Measurements from ENCODE around the gene GPD1L. TPM values are rescaled to one million over a fixed set of nuclear protein-coding genes. Genes with fewer than 3 reads are reported as not detected.

Gene GPD1L
- total and polyA plus RNA-seq, 4 experiments from 2014 or later, result 20.6 to 32.5 (median 23.5) TPM

- intact Hi-C loops (cut with micrococcal nuclease), result no loop called here
- Mint-ChIP-seq H3K4me3 (no peak overlapping the region), H3K9me3 (no peaks in the 10 kb centered on the region), H3K27ac (no peak overlapping the region), H3K36me3 (no peaks in the 10 kb centered on the region), H3K27me3 (peaks cover 3 to 11% of the 10 kb centered on the region in 2 donors), H3K4me1 (no peaks in the 10 kb centered on the region)
- CTCF ChIA-PET (ENCODE audit: partially characterized antibody), result no interaction called here
- no peak overlapping the region for H3K27ac ChIP-seq (ENCODE audit: low read depth, low read length)
- H3K27me3 ChIP-seq (ENCODE audit: insufficient read depth, low read length), result no peaks in the 10 kb centered on the region
- H3K36me3 ChIP-seq (ENCODE audit: insufficient read depth, low read length), result no peaks in the 10 kb centered on the region
- DNase-seq, result no peak
- H3K4me3 ChIP-seq (ENCODE audit: low read length in 2 of 2), result no peak overlapping the region
- POLR2A ChIA-PET (ENCODE audit: partially characterized antibody), result no interaction called here
- H3K9me3 ChIP-seq (ENCODE audit: control insufficient read depth in 1 of 2, low read length in 2 of 2), result no peaks in the 10 kb centered on the region
- H3K4me1 ChIP-seq (ENCODE audit: insufficient read depth, low read length), result no peaks in the 10 kb centered on the region
Measured at GRCh38 chr3:32078085-32078634, 28.3 kb upstream of the GPD1L start.

DNA sequence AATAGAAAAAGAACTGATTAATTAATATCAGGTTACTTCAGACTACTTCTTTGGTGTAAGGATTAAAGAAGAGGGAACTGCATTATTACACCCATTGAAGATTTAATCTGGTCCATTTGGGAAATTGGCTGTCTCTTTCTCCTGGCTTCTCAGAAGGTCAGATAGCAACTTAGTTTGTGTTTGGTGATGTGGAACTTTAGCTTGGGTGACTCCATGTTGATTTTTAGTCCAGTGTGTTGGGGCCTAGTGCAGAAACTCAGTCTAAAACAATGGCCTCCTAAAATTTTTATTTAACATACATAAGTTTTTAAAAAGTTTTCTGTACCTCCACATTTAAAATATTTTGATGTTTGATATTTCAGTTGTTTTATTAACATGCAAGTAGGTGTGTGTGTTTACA, 27.6 kb upstream of the GPD1L start:
- ChIA-PET POLR2A (ENCODE audit: partially characterized antibody) (no interaction called here), CTCF (ENCODE audit: partially characterized antibody) (no interaction called here)
- Histone ChIP-seq H3K4me3 (ENCODE audit: low read length in 2 of 2) (no peak overlapping the region), H3K36me3 (ENCODE audit: insufficient read depth, low read length) (no peaks in the 10 kb centered on the region), H3K4me1 (ENCODE audit: insufficient read depth, low read length) (no peaks in the 10 kb centered on the region), H3K9me3 (ENCODE audit: control insufficient read depth in 1 of 2, low read length in 2 of 2) (no peaks in the 10 kb centered on the region), H3K27ac (ENCODE audit: low read depth, low read length) (no peak overlapping the region), H3K27me3 (ENCODE audit: insufficient read depth, low read length) (no peaks in the 10 kb centered on the region)
- Mint-ChIP-seq H3K9me3 (peaks cover 0 to 1% (median 0%) of the 10 kb centered on the region in 8 donors), H3K27ac (no peak overlapping the region), H3K27me3 (peaks cover 3 to 11% of the 10 kb centered on the region in 2 donors), H3K4me3 (no peak overlapping the region), H3K36me3 (no peaks in the 10 kb centered on the region), H3K4me1 (no peaks in the 10 kb centered on the region)
- intact Hi-C loops (cut with micrococcal nuclease), result no loop called here
- DNase-seq, result no peak

DNA sequence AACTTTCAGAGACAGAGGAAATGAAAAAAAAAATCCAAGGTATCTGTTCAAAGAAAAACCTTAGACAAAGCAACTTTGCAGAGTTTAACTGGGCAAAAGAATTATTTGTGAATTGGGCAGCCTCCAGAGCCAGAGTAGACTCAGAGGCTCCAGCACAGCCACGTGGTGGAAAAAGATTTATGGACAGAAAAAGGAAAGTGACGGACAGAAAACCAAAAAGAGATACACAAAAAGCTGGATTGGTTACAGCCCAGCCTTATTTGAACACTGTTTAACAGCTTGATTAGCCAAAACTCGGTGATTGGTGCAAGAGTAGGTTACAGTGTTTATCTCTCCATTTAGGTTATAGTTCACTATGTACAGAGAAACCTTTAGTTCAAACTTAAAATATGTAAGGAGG, 23.7 kb upstream of the GPD1L start:
- H3K27me3 Mint-ChIP-seq, result peaks cover 3 to 11% of the 10 kb centered on the region in 2 donors
- Histone ChIP-seq H3K4me3 (ENCODE audit: low read length in 2 of 2) (no peak overlapping the region), H3K27ac (ENCODE audit: low read depth, low read length) (no peak overlapping the region), H3K9me3 (ENCODE audit: control insufficient read depth in 1 of 2, low read length in 2 of 2) (no peaks in the 10 kb centered on the region), H3K27me3 (ENCODE audit: insufficient read depth, low read length) (no peaks in the 10 kb centered on the region), H3K4me1 (ENCODE audit: insufficient read depth, low read length) (no peaks in the 10 kb centered on the region), H3K36me3 (ENCODE audit: insufficient read depth, low read length) (no peaks in the 10 kb centered on the region)
- H3K4me1 Mint-ChIP-seq, result no peaks in the 10 kb centered on the region
- H3K9me3 Mint-ChIP-seq, result peaks cover 0 to 8% (median 1%) of the 10 kb centered on the region in 8 donors
- ChIA-PET CTCF (ENCODE audit: partially characterized antibody) (interaction anchor here (1.1 kb wide), 1 partner anchor 62 kb away, joined by 3 read pairs; no protein-coding TSS in a partner anchor), POLR2A (ENCODE audit: partially characterized antibody) (no interaction called here)
- no peak overlapping the region for H3K27ac Mint-ChIP-seq
- no peak for DNase-seq
- H3K4me3 Mint-ChIP-seq, result no peak overlapping the region
- H3K36me3 Mint-ChIP-seq, result no peaks in the 10 kb centered on the region
- intact Hi-C loops (cut with micrococcal nuclease), result no loop called here

DNA sequence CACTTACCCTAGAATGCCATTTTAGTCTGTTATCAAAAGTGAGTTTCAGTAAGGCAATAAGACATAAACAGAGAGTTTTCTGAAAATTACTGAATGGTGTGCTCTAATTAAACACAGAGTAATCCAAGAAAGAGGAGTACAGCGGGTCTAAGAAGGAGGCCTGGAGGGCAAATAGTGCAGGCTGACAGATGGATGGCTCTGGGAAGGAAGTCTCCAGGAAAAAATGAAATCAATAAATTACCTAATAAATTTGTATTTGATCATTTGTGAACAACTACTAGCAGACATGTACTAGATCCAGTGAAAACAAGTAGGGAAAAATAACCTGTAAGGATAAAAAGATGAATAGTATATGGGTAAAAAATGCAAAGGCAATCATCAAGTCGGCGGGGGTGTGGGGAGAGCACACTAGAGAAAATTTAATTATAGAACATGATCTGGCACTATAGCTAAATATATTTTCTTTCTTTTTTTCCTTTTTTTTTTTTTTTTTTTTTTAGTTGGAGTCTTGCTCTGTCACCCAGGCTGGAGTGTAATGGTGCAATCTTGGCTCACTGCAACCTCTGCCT, 22.6 kb upstream of the GPD1L start:
- H3K27ac Mint-ChIP-seq, result no peak overlapping the region

DNA sequence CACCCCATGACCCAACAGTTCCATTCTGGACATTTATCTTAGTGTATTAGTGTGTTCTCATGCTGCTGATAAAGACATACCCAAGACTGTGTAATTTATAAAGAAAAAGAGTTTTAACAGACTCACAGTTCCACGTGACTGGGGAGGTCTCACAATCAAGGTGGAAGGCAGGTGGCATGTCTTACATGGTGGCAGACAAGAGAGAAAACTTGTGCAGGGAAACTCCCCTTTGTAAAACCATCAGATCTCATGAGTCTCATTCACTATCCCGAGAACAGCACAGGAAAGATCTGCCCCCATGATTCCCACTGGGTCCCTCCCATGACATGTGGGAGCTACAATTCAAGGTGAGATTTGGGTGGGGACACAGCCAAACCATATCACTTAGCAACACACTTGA, 21.6 kb upstream of the GPD1L start:
- Histone ChIP-seq H3K36me3 (ENCODE audit: insufficient read depth, low read length) (no peaks in the 10 kb centered on the region), H3K27ac (ENCODE audit: low read depth, low read length) (no peak overlapping the region), H3K4me1 (ENCODE audit: insufficient read depth, low read length) (no peaks in the 10 kb centered on the region), H3K27me3 (ENCODE audit: insufficient read depth, low read length) (no peaks in the 10 kb centered on the region), H3K9me3 (ENCODE audit: control insufficient read depth in 1 of 2, low read length in 2 of 2) (no peaks in the 10 kb centered on the region), H3K4me3 (ENCODE audit: low read length in 2 of 2) (no peak overlapping the region)
- H3K9me3 Mint-ChIP-seq, result peaks cover 0 to 22% (median 7%) of the 10 kb centered on the region in 8 donors
- no peak for DNase-seq
- H3K4me3 Mint-ChIP-seq, result no peak overlapping the region
- ChIA-PET CTCF (ENCODE audit: partially characterized antibody) (interaction anchor here (0.6 to 0.9 kb wide), 2 partner anchors 59 to 155 kb away, joined by 3 read pairs; no protein-coding TSS in a partner anchor), POLR2A (ENCODE audit: partially characterized antibody) (no interaction called here)
- intact Hi-C loops (cut with micrococcal nuclease), result no loop called here
- H3K27ac Mint-ChIP-seq, result no peak overlapping the region
- peaks cover 6 to 13% of the 10 kb centered on the region in 2 donors for H3K27me3 Mint-ChIP-seq
- no peaks in the 10 kb centered on the region for H3K36me3 Mint-ChIP-seq
- no peaks in the 10 kb centered on the region for H3K4me1 Mint-ChIP-seq

More for the DNA sequence above, 22.6 kb upstream of the GPD1L start:
- no peaks in the 10 kb centered on the region for H3K4me1 Mint-ChIP-seq
- no peak for DNase-seq
- intact Hi-C loops (cut with micrococcal nuclease), result no loop called here
- Histone ChIP-seq H3K36me3 (ENCODE audit: insufficient read depth, low read length) (no peaks in the 10 kb centered on the region), H3K4me3 (ENCODE audit: low read length in 2 of 2) (no peak overlapping the region), H3K27me3 (ENCODE audit: insufficient read depth, low read length) (no peaks in the 10 kb centered on the region), H3K9me3 (ENCODE audit: control insufficient read depth in 1 of 2, low read length in 2 of 2) (no peaks in the 10 kb centered on the region), H3K4me1 (ENCODE audit: insufficient read depth, low read length) (no peaks in the 10 kb centered on the region), H3K27ac (ENCODE audit: low read depth, low read length) (no peak overlapping the region)
- H3K27me3 Mint-ChIP-seq, result peaks cover 6 to 11% of the 10 kb centered on the region in 2 donors
- H3K36me3 Mint-ChIP-seq, result no peaks in the 10 kb centered on the region
- no peak overlapping the region for H3K4me3 Mint-ChIP-seq
- ChIA-PET POLR2A (ENCODE audit: partially characterized antibody) (no interaction called here), CTCF (ENCODE audit: partially characterized antibody) (no interaction called here)
- H3K9me3 Mint-ChIP-seq, result peaks cover 0 to 14% (median 4%) of the 10 kb centered on the region in 8 donors

DNA sequence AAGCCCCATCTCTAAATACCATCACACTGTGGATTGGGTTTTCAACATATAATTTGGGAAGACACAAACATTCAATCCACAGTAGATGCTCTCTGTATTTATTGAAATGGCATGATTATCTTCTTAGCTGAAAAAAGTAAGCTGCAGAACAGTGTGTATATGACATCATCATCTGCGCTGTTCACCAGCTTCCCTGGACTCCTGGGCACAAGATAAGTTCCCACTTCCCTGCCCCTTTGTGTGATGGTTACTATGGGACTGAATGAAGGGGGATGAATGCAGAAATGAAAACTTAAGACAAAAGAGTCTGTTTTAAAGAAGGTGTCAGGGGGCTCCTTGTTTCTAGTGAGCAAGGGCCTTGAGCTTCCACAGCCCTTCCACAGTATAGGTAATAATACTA, 20.0 kb upstream of the GPD1L start:
- H3K36me3 Mint-ChIP-seq, result no peaks in the 10 kb centered on the region
- CTCF ChIA-PET (ENCODE audit: partially characterized antibody), result interaction anchor here (1.0 to 1.5 kb wide), 2 partner anchors 58 to 92 kb away, joined by 3 to 4 read pairs; no protein-coding TSS in a partner anchor
- peaks cover 7% of the 10 kb centered on the region for H3K4me1 ChIP-seq (ENCODE audit: insufficient read depth, low read length)
- H3K27me3 ChIP-seq (ENCODE audit: insufficient read depth, low read length), result no peaks in the 10 kb centered on the region
- H3K9me3 Mint-ChIP-seq, result peaks cover 0 to 22% (median 7%) of the 10 kb centered on the region in 8 donors
- POLR2A ChIA-PET (ENCODE audit: partially characterized antibody), result no interaction called here
- no peaks in the 10 kb centered on the region for H3K9me3 ChIP-seq (ENCODE audit: control insufficient read depth in 1 of 2, low read length in 2 of 2)
- no peak overlapping the region for H3K4me3 ChIP-seq (ENCODE audit: low read length in 2 of 2)
- no peak for DNase-seq
- H3K27me3 Mint-ChIP-seq, result peaks cover 4 to 5% of the 10 kb centered on the region in 2 donors
- intact Hi-C loops (cut with micrococcal nuclease), result no loop called here
- H3K27ac Mint-ChIP-seq, result peak overlapping the region in 1 of 7 donors; percentile 26
- no peak overlapping the region for H3K27ac ChIP-seq (ENCODE audit: low read depth, low read length)
- H3K4me1 Mint-ChIP-seq, result peaks cover 3 to 6% (median 4%) of the 10 kb centered on the region in 4 donors
- no peak overlapping the region for H3K4me3 Mint-ChIP-seq
- no peaks in the 10 kb centered on the region for H3K36me3 ChIP-seq (ENCODE audit: insufficient read depth, low read length)

- no peaks in the 10 kb centered on the region for H3K27me3 ChIP-seq (ENCODE audit: insufficient read depth, low read length)
- Mint-ChIP-seq H3K36me3 (no peaks in the 10 kb centered on the region), H3K9me3 (peaks cover 0 to 22% (median 6%) of the 10 kb centered on the region in 8 donors), H3K4me1 (peaks cover 8 to 15% (median 10%) of the 10 kb centered on the region in 4 donors), H3K27ac (no peak overlapping the region), H3K27me3 (peaks cover 8% of the 10 kb centered on the region in 2 donors), H3K4me3 (no peak overlapping the region)
- no peak overlapping the region for H3K27ac ChIP-seq (ENCODE audit: low read depth, low read length)
- H3K36me3 ChIP-seq (ENCODE audit: insufficient read depth, low read length), result no peaks in the 10 kb centered on the region
- CTCF ChIA-PET (ENCODE audit: partially characterized antibody), result no interaction called here
- no peak overlapping the region for H3K4me3 ChIP-seq (ENCODE audit: low read length in 2 of 2)
- peaks cover 8% of the 10 kb centered on the region for H3K4me1 ChIP-seq (ENCODE audit: insufficient read depth, low read length)
- H3K9me3 ChIP-seq (ENCODE audit: control insufficient read depth in 1 of 2, low read length in 2 of 2), result no peaks in the 10 kb centered on the region
- no peak for DNase-seq
- POLR2A ChIA-PET (ENCODE audit: partially characterized antibody), result no interaction called here
- intact Hi-C loops (cut with micrococcal nuclease), result no loop called here
Measured at GRCh38 chr3:32089476-32089875, 16.9 kb upstream of the GPD1L start.

Data from CD4-positive, alpha-beta memory T cell (primary cell).